RPMI8226 (cell line): ENCODE measurements around the gene CCDC71.

Experiments
- DNase-seq: peaks from one replicate; pipeline ENCODE4 v3.0.0-alpha.2; 2015

CCDC71 gene

GRCh38 chr3:49165771-49166751, at the start of gene CCDC71:
Gene CCDC71 (minus strand): TSS chr3:49166331. CDS start chr3:49164208, 2,123 bp downstream.
- DNase-seq, result peak; percentile 81

- no peak for DNase-seq
Measured at GRCh38 chr3:49213998-49214397, 47.9 kb upstream of the CCDC71 start.

GRCh38 chr3:49213541-49213943, 47.4 kb upstream of the CCDC71 start:
- no peak for DNase-seq

DNA sequence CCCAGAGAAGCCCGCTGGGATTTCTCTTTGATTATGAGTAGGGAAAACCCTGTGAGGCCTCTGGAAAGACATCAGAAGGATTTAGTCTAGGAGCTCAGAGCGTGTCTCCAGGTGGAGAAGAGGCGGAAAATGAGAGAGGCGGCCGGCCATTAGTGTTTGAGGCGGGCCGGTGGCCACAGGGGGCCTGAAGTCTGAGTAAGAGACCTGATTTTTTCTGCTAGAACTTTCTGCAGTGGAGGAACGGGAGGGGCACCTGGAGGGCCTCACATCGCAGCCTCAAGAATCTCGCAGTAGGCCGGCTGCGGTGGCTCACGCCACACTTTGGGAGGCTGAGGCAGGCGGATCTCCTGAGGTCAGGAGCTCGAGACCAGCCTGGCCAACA, 33.8 kb upstream of the CCDC71 start:
- DNase-seq, result no peak

DNA sequence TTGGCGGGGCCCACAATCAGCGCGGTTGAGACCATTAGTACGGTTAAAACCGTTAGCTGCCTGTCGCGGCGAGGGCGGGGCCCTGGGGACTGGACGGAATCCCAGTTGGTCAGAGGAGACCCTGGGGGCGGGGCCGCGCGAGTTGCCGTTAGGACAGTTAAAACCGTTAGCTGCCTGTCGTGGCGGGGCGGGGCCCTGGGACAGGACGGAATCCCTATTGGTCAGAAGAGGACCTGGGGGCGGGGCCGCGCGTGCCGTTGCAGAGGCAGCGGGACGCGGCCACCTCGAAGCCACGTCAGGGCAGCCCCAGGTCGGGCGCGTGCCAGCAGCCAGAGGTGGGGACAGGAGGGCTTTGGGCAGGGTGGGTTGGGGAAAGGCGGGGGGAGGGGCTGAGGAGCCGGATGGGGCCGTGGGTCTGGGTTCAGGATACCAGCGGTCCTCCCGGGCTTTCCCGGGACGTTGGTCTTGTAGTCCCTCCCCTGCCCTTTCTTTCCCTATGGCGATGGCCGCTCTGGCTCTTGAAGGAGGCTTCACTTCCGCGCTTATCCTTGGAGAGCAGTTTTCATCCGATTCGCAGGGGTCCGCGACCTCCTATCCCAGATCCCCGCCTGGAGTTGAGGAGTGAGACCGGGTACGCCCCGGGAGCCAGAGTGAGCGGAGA, 33.2 kb upstream of the CCDC71 start:
- DNase-seq, result no peak

DNA sequence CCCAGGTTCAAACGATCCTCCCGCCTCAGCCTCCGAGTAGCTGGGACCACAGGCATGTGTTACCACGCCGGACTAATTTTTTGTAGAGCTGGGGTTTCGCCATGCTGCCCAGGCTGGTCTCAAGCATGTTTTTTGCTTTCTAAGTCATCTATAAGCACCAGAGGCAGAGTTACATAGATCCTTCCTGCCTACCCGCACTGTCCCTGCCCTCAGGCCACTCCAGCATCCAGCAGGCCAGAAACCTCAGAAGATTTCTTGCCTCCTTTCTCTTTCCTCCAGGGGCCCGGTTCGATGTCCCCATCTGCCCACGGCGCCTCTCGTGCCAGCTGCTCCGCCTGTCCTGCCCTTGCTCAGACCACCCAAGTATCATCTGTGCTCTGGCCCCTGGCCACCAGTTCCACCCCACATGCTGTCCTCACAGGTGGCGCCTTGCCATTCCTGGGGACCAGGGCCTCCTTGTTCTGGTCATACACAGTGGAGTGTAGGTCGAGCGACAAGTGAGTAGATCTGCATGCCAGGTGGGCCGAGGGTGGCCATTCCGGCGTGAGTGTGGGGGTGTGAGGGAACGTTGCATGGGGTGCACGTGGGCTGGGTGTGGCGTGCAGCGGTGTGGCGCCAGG, 32.6 kb upstream of the CCDC71 start:
- no peak for DNase-seq

GRCh38 chr3:49198161-49198560, 32.0 kb upstream of the CCDC71 start:
- DNase-seq, result no peak

DNA sequence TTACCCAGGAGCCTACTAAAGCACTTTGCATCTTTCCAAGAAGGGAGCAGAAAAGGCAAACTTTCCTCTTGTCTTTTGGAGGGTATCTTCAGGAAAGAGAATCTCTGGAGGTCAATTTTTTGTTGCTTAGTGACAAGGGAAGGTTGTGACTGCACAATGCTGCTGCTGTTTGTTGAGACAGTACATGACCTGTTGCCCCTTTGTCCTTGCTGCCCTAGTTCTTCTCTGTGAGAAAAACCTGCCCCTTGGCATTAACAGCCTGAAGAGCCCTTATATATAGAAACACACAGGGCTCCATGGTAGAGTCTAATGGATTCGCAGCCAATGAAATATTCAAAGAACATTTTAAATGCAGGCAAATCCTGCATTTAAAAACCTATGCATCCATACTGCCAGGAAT, 25.6 kb upstream of the CCDC71 start:
- DNase-seq, result no peak

GRCh38 chr3:49183873-49184272, 17.7 kb upstream of the CCDC71 start:
- no peak for DNase-seq

- no peak for DNase-seq
Measured at GRCh38 chr3:49182682-49183081, 16.6 kb upstream of the CCDC71 start.

GRCh38 chr3:49181351-49181750, 15.2 kb upstream of the CCDC71 start:
- DNase-seq, result no peak

DNA sequence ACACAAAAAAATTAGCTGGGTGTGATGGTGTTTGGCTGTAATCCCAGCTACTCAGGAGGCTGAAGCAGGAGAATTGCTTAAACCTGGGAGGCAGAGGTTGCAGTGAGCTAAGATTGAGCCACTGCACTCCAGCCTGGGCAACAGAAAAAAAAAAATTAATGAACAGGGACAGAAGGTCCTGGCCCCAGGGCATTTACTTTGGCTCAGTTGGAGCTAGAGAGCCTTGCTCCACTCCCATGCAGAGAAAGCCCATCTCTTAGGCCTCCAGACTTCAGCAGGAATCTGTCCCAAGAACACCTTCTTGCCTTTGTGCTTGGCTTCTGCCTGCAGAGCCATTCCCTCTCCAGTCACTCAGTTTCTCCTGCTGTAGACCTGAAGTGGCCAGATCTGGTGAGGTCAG, 14.0 kb upstream of the CCDC71 start:
- no peak for DNase-seq

GRCh38 chr3:49177073-49177472, 10.9 kb upstream of the CCDC71 start:
- no peak for DNase-seq

DNA sequence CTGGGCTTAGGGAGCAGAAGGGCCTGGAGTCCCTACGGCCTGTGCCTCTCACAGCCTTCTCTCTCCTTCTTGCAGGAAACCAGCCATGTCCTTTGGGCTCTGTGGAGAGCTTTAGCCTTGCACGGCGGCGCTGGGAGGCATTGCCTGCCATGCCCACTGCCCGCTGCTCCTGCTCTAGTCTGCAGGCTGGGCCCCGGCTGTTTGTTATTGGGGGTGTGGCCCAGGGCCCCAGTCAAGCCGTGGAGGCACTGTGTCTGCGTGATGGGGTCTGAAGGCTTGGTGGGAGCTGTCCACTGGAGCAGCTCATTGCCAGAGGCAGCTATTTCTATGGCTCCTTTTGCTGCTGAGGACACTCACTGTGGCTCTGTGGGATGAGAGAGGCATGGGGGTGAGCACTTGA, 9.4 kb upstream of the CCDC71 start:
- DNase-seq, result no peak

DNA sequence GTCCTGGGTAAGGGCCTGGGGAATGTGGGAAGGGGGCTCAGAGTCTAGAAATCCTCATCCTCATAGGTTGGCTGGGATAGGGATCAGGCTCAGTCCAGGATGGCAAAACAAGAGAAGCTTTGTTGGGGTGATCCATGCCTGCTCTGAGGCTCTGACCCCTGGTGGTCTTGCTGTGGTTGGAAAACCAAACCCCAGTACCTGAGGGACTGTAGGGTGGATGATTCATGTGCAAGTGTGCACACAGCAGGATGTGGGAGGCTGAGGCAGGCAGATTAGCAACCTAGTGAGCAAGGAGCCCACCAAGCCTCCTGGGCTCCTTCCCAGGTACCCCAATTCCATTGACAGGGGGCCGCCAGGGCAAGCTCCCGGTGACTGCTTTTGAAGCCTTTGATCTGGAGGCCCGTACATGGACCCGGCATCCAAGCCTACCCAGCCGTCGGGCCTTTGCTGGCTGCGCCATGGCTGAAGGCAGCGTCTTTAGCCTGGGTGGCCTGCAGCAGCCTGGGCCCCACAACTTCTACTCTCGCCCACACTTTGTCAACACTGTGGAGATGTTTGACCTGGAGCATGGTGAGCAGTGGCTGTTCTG, 8.4 kb upstream of the CCDC71 start:
- no peak for DNase-seq

- no peak for DNase-seq
Measured at GRCh38 chr3:49173792-49174170, 7.7 kb upstream of the CCDC71 start.

DNA sequence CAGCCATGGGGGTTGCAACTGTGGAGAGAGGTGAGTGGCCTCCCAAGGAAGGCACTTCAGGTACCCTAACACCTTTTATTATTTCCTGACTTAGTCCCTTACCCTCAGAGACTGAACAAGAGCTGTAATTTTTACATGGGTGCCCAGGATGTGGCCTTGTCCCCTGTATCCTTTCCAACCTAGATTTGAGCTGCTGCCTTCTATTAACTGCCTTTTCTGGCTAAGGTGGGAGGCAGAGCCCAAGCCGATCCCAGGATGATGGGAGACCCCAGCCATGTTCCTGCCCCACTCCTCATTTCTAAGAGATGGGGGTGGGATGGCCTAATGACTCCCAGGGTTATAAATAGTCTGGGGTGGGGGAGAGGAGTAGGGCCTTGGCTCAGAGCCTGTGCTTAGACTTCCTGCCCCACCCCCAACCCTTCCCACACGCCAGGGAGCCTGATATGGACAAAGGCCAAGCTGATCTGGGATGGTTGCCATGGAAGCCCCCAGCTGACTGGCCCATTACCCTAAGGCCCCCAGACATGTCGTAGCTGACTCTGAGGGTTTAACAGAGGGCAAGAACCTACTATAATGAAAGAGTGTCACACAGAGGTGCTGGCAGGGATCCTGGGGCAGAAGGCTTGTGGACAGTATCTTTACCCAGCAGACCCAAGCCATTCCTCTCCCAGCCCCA, 7.1 kb upstream of the CCDC71 start:
- no peak for DNase-seq

DNA sequence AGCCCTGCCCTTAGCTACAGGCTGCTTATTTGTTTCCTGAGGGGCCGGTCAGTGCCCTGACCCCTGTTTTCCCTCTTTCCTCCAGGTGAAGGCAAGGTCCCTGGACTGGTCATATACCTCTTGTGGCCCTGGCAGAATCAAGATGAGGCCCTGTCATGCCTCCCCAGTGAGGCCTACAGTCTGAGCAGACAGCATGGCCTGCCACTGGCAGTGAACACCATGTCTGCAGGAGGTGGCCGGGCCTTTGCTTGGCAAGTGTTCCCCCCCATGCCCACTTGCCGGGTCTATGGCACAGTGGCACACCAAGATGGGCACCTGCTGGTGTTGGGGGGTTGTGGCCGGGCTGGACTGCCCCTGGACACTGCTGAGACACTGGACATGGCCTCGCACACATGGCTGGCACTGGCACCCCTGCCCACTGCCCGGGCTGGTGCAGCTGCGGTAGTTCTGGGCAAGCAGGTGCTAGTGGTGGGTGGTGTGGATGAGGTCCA, 6.5 kb upstream of the CCDC71 start:
- DNase-seq, result no peak

DNA sequence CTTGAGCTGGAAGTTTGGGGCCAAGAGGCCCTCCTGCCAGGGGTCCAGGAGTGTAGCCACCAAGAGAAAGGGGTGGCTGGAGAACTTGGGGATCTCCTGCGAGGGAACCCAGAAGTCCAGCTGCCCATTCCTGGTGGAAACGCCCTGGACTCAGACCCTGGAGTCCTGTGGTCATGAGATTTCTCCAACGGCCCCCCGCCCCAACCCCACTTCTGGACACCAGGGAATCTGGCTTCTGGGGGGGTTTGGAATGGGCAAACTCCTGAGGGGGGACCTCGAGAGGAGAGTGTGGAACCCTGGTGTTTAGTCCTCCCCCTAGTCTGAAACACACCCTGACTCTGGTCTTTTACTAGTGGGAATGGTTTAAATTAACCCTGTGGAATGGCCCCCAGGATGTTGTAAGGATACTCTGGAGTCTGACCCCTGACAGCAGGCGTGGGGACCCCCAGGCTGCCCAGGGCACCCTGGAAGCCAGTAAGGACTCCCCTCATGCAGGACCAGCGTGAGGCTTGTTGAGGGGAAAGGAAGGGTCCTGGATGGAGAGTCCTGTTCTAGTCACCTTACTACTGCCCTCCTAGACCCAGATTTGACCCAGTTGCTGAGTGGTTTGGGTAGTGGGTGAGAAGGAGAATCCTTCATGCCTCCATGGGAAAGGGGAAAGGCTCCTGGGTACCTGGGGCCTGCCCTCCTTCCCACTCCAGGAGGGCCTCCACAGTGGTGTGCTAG, 5.8 kb upstream of the CCDC71 start:
- DNase-seq, result no peak

GRCh38 chr3:49171119-49171774, 5.1 kb upstream of the CCDC71 start, which contains the start of gene KLHDC8B:
Gene KLHDC8B (plus strand): TSS chr3:49171598. CDS start chr3:49172770, 1,172 bp downstream.
- peak; percentile 82 for DNase-seq

DNA sequence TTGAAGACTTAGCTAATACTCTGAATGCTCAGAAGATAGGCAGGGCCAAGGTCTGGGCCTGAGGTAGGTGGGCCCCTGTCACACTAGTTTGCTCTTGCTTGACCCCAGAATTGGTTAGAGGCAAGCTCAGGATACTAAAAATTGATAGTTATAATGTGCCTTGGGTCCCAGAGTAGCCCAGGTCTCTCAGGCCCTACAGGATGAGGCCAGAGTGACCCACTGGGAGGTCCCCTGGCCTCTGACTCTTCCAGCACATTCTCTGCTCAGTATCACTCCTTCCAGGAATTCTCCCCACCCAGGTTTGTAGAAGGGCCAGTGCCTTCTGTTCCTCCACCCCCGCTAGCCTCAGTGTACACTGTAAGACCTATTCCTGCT, 4.6 kb upstream of the CCDC71 start:
- no peak for DNase-seq
